GM19239 (cell line): ENCODE data around the gene TMEM18.
"Not testable (repeated sequence)": the region's sequence is repeated elsewhere in the genome, so short reads cannot be mapped to it uniquely, and the experiment has no call there.

Experiments
- DNase-seq: peaks from one replicate; pipeline ENCODE4 v3.0.0; 2011; ENCODE audit warnings: low spot score; ENCODE audit not compliant: insufficient read length
- FAIRE-seq: peaks from 2 replicates; lab custom pipeline; 2011; peaks lifted over from hg19 to GRCh38; lab: Jason Lieb, UNC

TMEM18 gene

DNA sequence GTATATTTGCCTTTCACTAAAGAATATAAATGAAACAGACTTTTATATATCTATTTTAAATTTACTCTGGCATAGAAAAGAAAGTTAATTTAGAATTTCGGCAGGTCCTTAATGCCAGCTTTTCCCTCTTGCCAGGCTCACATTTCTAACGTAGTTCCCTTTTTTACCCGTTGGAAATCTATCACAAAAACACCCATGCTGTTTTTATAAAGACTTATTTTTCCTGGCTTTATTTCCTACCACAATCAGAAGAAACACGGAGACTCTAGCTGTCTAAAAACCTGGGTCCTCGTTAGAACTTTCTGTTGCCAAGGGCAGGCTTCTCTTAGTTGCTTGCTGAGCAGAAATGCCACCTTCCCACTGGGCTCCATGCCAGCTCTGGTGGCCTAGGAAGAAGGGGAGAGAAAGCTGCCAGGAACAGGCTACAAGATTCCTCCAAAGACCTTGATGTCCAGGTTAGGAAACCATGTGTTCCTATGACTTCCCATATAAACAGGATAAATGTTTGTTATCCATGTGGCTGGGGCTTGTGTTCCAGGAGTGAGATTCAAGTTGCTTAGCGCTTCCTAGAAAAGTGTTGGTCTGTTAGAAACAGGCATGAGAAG is 17.8 kb upstream of the TMEM18 start:
- no peak for FAIRE-seq
- DNase-seq, result no peak

DNA sequence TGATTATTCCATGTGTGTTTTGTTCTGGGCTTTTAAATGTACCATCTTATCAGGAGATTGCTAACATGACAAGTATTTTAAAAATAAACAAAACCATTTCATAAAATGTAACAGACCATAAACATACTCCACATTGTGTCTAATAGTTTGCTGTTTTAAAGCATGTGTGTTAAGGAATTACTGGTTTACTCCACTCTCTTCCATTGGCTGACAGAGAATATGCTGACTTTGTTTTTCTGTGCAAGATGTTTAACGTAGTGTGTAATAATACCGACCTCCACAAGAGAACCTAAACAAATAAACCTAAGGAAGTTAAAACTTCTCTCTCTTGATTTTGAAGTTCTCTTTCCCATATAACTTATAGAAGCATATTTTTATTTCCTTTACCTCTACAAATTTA is 17.0 kb upstream of the TMEM18 start:
- FAIRE-seq (no peak), DNase-seq (no peak)

DNA sequence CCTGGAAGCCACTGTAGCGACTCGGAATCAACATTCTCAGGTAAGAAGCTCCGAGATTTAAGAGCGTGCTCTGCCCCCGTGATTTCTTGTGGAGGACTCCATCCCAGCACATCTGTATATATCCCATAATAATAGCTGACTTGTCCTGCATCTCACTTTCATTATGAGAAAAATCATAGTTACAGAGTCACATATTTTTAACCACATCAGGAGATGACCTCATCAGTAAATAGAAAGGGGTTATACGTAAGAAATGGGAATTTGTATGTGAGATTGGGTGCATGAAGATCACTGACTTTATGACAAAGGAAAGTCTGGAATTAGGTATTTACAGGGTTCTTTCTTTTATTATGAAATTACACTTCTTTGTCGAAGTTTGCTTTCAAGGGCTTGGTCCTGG is 16.4 kb upstream of the TMEM18 start:
- DNase-seq (no peak), FAIRE-seq (no peak)

DNA sequence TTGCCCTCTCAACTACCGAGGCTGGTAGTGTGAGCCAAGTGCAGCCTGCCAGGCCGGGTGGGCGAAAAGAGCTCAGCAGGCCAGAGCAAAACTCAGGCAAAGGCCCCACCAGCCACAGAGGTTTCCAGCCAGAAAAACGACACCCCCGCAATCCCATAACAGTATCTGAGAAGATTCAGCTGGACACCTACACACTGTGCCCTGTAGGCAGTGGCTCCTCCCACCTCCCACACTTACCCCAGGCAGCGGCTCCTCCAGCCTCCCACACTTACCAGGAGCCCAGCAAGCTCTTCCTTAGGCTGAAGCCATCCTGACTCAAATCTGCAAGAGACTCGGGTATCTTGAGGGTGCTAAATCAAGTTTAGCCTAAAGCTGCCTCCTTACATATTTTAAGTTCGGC is 15.6 kb upstream of the TMEM18 start:
- FAIRE-seq, result no peak
- no peak for DNase-seq

DNA sequence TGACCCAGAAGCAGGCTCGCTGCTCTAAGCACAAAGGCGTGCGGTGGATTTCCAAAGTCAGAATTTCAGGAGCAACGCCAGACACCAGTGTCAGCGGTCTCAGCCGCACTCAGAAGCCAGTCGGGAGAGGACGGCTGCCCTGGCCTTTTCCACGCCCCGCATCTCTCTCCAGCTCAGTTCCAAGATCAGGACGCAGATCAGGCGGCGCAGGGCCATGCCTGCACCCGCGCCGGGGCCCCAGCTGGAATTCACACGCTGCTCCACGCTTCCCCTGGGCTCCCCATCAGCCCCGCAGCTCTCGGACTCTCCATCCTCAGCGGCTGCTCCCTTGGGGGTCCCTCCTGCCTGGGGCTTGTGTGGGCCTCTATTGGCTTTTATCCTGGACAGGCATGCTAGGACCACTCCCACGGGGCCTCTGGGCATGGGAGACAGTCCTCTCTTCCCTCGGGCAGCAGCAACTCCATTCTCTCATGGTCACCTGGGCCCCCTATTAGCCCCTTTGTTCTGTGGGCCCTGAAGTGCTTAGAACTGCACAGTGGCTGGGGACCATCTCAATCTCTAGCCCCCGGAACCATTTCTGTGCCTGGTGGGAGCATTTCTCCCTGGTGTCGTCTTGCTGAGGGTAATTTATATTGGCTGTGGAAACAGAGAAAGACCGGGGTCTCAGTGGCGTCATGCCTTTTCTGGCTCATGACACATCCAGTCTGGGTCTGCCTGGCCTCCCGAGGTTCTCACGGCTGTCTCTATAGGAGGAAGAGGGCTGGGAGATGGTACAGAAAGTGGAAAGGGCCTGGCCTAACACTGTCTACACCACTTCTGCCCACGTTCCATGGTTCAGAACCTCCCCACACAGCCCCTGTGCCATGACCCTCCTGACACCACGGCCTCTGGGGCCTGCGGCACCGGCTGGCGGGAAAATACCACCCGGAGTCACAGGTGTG is 14.9 kb upstream of the TMEM18 start:
- DNase-seq, result no peak
- FAIRE-seq, result no peak

DNA sequence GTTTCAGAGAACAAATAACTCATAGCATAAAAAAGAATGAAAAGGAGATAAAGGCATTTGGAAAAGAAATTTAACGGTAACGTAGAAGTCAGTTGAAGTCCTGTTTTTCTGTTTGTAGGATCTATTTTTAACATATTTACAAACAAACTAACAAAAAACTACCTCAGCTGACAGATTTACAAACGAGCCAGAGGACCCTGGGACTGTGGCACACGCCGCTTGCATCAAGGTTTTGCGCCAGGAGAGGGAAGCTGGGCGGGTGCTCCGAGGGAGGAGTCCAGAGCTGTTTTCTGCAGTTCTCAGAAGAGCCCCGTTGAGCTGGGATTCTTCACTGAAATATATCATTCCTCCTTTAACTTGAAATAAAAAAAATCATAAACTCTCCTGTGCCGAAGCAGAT is 13.6 kb upstream of the TMEM18 start:
- DNase-seq (no peak), FAIRE-seq (no peak)

DNA sequence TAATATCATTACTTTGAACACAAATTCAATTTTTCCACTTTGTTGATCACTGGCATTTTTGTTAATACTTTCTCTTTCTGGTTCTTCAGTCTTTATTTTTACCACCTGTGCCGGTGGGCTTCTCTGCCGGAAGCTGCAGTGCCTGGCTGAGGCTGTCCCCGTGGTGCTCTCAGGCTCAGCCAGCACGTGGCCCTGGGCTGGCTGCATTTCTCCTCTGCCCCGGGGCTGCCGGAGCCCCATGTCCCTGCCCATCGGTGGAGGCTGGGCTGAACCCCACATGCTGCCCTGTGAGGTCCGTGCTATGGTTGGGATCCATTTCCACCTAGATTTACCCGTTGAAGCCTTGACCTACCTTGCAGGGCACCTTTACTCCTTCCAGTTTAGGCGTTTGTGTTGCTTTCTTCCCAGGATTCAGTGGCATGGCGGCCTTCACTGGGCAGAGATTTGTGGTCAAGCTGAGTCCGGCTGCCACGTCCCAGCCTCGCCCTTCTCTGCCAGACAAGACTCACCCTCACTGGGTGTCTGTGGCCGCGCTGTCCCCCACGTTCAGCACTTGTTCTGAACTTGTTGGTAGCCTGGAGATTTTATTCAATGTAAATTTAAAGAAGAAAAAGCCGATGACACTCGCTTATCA is 12.8 kb upstream of the TMEM18 start:
- DNase-seq, result no peak
- no peak for FAIRE-seq

DNA sequence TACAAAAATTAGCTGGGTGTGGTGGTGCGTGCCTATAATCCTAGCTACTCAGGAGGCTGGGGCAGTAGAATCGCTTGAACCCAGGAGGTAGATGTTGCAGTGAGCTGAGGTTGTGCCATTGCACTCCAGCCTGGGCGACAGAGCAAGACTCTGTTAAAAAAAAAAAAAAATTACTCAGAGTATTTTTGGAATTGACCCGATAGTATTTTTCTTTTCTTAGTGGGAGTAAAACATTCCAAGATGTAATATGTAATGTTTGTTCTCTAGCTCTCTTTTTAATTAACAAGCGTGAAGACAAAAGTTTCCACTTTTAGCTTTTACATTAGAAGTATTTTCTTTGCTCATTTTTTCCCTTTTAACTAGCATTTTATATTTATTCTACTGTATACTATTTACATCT is 12.0 kb upstream of the TMEM18 start:
- no peak for DNase-seq
- no peak for FAIRE-seq

DNA sequence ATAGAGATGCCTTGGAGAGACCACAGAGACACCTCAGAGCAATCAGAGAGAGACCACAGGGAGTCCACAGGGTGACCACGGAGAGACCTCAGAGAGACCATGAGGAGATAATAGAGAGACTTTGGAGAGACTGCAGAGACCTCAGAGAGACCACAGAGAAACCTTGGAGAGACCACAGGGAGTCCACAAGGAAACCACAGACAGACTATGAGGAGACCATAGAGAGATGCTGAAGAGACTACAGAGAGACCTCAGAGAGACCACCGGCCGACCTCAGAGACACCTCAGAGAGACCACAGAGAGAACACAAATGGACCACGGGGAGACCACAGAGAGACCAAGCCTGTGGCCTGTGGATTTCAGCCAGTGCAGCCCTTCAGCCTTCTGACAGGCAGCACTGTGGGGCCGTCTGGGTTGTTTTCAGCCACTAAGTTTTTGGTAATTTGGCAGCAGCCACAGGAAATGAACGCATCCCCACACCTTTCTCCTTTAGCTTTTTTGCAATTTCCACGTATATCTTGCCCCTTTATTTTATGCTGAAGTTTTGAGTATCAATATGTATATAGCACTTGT is 11.4 kb upstream of the TMEM18 start:
- no peak for FAIRE-seq
- DNase-seq, result no peak

DNA sequence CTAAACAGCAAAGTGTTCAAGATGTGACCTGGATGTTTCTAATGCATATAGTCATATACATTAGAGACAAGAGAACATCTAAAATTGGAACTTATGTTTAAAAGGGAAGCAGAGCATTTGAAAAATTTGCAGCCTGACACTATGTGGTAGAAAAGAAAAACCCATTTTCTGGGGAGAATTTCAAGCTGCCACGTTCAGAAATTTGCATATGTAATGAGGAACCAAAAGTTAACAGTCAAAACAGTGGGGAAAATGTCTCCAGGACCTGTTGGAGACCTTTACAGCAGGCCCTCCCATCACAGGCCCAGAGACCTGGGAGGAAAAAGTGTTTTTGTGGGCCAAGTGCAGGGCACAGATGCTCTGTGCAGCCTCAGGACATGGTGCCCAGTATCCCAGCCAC is 8.2 kb upstream of the TMEM18 start:
- FAIRE-seq (no peak), DNase-seq (no peak)

DNA sequence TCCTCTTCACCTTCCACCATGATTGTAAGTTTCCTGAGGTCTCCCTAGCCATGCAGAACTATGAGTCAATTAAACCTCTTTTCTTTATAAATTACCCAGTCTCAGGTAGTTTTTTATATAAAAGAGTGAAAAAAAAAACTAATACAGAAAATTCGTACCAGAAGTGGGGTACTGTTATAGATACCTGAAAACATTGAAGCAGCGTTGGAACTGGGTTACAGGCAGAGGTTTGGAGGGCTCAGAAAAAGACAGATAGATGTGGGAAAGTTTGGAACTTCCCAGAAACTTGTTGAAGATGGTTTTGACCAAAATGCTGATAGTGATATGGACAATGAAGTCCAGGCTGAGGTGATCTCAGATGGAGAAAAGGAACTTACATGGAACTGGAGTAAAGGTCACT is 7.7 kb upstream of the TMEM18 start:
- not testable (repeated sequence) for FAIRE-seq, DNase-seq

DNA sequence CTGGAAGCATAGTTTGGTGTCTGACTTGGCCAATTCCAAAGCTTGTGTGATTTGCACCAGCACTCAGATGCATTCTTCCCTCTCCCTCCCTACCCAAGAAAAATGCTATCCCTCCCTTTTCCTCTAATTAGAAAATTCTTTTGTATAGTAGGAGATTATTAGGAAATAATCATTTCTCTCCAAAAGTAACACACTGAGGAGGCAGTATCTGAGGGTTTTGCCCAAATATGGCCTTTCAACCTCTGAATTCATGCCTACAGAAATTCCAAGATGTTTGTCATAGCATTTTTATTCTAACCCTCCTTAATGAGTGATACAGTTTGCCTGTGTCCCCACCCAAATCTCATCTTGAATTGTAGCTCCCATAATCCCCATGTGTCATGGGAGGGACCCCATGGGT is 5.0 kb upstream of the TMEM18 start:
- DNase-seq (no peak), FAIRE-seq (no peak)

DNA sequence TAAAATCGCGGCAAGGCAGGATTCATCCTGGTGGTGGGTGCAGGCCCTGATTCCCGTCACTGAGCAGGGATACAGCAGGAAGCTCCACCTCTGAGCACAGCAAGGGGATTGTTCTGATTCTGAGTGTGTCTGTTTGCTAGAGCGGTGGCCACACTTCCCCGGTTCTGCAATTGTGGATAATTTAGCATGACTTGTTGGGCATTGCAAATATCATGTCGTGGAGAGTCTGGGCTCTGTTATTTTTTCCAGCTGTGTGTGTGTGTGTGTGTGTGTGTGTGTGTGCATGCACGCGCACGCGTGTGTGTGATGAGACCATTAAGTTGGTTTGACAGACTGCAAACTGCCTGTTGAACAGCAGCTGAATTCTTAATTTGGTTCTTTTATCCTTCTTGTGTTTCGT is 4.1 kb upstream of the TMEM18 start:
- DNase-seq (no peak), FAIRE-seq (no peak)

DNA sequence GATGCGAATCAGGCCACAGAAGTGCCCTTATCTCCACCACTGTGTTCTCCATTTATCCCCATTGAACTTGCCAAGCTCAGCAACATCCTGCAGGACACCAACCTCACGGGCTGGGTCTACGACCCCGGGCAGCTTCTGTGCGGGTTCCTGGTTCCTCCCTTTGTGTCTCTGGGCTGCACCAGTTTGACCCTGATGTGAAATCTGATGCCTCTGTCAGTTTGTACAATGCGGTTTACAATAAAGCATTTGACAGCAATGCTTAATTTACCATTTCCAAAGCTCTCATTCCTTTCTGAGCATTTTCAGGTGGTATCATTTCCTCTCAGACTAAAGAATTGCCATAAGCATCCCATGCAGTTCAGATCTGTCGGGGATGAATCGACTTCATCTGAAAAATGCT is 3.3 kb upstream of the TMEM18 start:
- DNase-seq, result no peak
- no peak for FAIRE-seq

DNA sequence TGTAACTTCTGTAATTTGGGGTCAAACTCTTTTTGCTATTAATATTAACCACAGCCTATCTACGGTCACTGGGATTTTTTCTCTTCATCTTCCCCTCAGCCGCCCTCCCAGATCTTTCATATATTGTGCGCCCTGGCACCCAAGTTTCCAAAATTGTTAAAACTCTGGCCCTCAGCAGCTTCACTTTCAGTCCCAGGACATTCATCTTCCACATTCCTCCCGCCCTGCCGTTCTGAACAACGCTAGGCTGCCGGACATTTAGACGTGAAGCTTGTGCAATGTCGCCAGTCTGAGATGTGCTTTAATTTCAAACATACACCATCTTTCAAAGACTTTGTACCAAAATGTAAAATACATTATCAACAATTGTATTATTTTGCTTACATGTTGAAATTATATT is 1.8 kb upstream of the TMEM18 start:
- DNase-seq, result no peak
- no peak for FAIRE-seq

DNA sequence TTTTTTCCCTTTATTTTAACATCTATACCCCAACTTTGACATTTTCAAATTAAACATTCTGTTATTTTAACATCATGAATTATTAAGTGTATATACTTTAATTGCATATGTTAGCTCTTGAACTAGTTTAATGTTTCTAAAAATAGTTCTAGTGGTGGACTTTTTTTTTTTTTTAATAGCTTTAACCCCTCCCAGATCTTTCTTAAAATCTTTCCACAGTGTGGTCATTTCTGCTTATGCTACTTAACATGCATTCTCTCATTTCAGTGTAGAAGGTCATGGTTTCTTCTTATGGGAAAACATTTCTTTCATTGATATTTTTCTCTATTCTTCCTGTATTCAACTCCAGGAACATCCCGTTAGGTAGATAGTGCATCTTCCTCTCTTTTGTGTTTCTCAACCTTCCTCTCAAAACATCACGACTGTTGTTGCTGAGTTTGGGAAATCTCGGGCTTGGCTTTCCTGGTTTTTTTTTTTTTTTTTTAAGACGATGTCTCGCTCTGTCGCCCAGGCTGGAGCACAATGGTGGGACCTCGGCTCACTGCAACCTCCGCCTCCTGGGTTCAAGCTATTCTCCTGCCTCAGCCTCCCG is 849 bp upstream of the TMEM18 start:
- FAIRE-seq, result peak; percentile 47
- DNase-seq, result no peak

DNA sequence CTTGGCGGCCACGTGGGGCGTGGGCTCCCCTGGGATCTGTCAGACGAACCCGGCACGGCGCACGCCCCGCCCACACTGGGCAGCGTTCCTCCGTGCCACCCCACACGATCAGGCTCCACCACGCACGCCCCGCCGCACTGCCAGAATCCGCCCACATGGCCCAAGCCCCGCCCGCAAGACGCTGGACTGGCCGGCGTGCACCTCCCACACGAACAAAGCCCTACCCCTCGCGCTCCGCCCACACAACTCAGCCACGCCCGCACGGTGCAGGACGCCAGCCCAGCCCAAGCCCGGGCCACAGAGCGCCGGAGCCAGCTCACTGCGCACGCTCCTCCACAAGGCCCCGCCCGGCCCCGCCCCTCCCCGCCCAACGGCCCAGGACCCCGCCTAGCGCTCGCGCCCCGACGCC is 555 bp downstream of the TMEM18 start:
- DNase-seq, result peak; percentile 85
- FAIRE-seq, result peak; percentile 97

DNA sequence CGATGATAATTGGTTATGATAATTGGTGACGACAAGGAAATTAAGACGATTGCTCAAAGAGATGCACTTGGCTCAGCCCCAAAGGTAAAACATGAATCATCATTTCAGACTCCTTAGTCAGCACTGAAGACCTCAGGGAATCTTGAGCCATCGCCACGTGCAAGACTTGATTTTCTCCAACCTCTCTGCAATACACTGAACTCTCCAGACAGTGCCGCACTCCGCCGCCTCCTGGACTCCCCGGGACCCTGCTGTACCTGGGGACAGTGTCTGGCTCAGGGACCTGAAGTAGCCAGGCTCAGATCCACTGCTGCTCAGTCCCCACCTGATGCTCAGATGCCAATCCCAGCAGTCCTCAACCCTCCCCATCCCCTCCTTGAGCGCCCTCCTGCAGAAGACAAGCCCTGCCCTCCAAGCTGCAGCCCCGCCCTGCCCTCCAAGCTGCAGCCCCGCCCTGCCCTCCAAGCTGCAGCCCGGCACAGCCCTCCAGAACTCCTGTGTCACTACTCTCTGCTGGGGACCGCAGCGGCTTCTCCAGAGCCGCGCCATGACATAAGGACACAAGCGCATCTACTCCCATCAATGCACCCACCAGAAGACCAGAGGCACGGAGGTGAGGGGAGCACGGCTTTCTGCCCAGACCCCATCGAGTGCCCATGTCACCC is 1.1 kb downstream of the TMEM18 start:
- DNase-seq (no peak), FAIRE-seq (no peak)

DNA sequence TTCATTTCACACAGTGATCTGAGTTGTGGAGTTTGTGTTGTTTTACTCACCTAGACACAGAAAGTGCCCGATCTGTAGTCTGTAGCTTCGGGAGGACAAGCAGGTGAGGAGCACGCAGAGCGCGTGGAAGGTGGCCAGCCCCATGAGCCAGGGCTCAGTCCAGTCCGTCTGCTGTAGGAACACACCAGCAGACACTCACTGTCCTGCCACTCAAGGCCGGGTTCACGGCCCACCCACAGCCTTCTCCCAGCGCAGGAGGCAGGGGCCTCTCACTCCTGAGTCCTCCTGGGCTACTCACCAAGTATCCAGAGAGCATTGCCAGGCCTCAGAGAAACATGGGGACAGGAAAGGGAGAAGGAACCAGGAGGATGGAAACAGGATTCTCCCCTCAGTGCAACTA is 1.7 kb downstream of the TMEM18 start:
- no peak for FAIRE-seq
- no peak for DNase-seq

DNA sequence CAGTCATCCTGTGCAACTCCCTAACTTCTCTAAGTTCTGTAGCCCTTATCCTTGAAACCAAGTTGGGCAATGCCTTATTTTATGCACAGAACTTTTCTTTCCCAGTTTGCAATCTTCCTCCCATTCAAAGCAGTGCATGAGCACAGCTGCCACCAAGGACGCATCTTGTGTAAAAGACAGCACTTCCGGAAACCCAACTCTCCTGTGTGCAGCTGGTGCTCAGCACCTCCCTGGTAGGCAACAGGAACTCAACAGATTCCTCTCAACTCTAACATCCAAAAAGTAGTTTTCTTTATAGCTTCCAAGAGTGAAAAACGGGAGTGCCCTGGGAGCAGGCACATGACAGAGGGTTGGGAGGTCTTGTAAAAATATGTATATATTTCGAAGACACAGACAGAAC is 2.2 kb downstream of the TMEM18 start:
- FAIRE-seq, result no peak
- no peak for DNase-seq
